Posterior vena cava (tissue), 2 donors: ENCODE results near the gene ULK4. TPM values are rescaled to one million over a fixed set of nuclear protein-coding genes. Genes with fewer than 3 reads are reported as not detected.

Experiments
- DNase-seq: peaks from one replicate; pipeline ENCODE4 v3.0.0-alpha.2; 2020; ENCODE audit warnings: low spot score
- intact Hi-C, 2 donors: fragments of 100-400 bp; cut with DNase I; formaldehyde crosslinking; loops; one replicate each; pipeline versions ENCODE4 v1.14.1 to v1.14.2; 2022 to 2023
- total RNA-seq, 2 donors: library from RNA; stranded (reverse); fragmentation: NEBNext Ultra II Directional; extraction: Animal tissue kit (Norgen Biotek cat#: 25700); gene quantifications; one replicate each; pipeline ENCODE4 v1.2.1, GENCODE V29; 2021
- donor health status: DM: yes; HTN: yes; CAD: no.
- donor health status: DM: yes; HTN: yes; CAD: no.

ULK4 gene
- total RNA-seq, 2 donors from 2014 or later: 7.5 to 7.8 TPM

- DNase-seq: no peak
- intact Hi-C loops: no loop called here
These were observed 597.2 kb downstream of the ULK4 start for GRCh38 chr3:41364736-41365135.

GRCh38 chr3:41363830-41364523 is 597.9 kb downstream of the ULK4 start:
- intact Hi-C loops: no loop called here

GRCh38 chr3:41362638-41363559 is 599.0 kb downstream of the ULK4 start:
- intact Hi-C loops: no loop called here
- no peak for DNase-seq

More at GRCh38 chr3:41363830-41364523, 597.9 kb downstream of the ULK4 start:
- no peak for DNase-seq

- DNase-seq: no peak
- intact Hi-C loops: no loop called here
These were observed 604.6 kb downstream of the ULK4 start for GRCh38 chr3:41357271-41357670.

- intact Hi-C loops: no loop called here
- DNase-seq: no peak
These were observed 605.1 kb downstream of the ULK4 start for GRCh38 chr3:41356775-41357174.

GRCh38 chr3:41352510-41352909 is 609.4 kb downstream of the ULK4 start:
- no peak for DNase-seq
- intact Hi-C loops: no loop called here

GRCh38 chr3:41350441-41350840 is 611.5 kb downstream of the ULK4 start:
- intact Hi-C loops: no loop called here
- no peak for DNase-seq

- intact Hi-C loops: no loop called here
- no peak for DNase-seq
These were observed 613.5 kb downstream of the ULK4 start for GRCh38 chr3:41348401-41348800.

- no peak for DNase-seq
- intact Hi-C loops: no loop called here
These were observed 615.1 kb downstream of the ULK4 start for GRCh38 chr3:41346698-41347270.

GRCh38 chr3:41345788-41346187 is 616.1 kb downstream of the ULK4 start:
- DNase-seq: no peak
- intact Hi-C loops: no loop called here

- DNase-seq: no peak
- intact Hi-C loops: no loop called here
These were observed 622.1 kb downstream of the ULK4 start for GRCh38 chr3:41339758-41340157.

GRCh38 chr3:41338276-41338675 is 623.6 kb downstream of the ULK4 start:
- intact Hi-C loops: no loop called here
- no peak for DNase-seq

GRCh38 chr3:41334426-41334825 is 627.5 kb downstream of the ULK4 start:
- intact Hi-C loops: no loop called here
- no peak for DNase-seq

GRCh38 chr3:41331041-41331440 is 630.9 kb downstream of the ULK4 start:
- DNase-seq: no peak
- intact Hi-C loops: no loop called here

GRCh38 chr3:41330465-41330864 is 631.4 kb downstream of the ULK4 start:
- intact Hi-C loops: no loop called here
- no peak for DNase-seq

GRCh38 chr3:41329881-41330280 is 632.0 kb downstream of the ULK4 start:
- intact Hi-C loops: no loop called here
- no peak for DNase-seq

GRCh38 chr3:41328926-41329325 is 633.0 kb downstream of the ULK4 start:
- intact Hi-C loops: no loop called here

GRCh38 chr3:41327718-41328117 is 634.2 kb downstream of the ULK4 start:
- intact Hi-C loops: no loop called here
- DNase-seq: no peak

More at GRCh38 chr3:41328926-41329325, 633.0 kb downstream of the ULK4 start:
- no peak for DNase-seq

GRCh38 chr3:41324156-41324475 is 637.8 kb downstream of the ULK4 start:
- DNase-seq: no peak

GRCh38 chr3:41323467-41324155 is 638.3 kb downstream of the ULK4 start:
- DNase-seq: no peak
- intact Hi-C loops: no loop called here

More at GRCh38 chr3:41324156-41324475, 637.8 kb downstream of the ULK4 start:
- intact Hi-C loops: no loop called here
